OCI-LY3 (cell line): ENCODE data around the gene RNF115.

ENCODE experiments used
- H2AFZ ChIP-seq: fragments of 200-600, 300-600 bp; shearing (Covaris generic); 2 replicates; pipeline ENCODE4 v1.6.0; 2014; ENCODE audit warnings: antibody characterized with exemption, low read depth, low read length
- H3K27ac ChIP-seq: fragments of 200-600, 300-600 bp; sonication (generic); 2 replicates; pipeline ENCODE4 v1.5.1; 2014; ENCODE audit warnings: mild to moderate bottlenecking, low read length, moderate library complexity, mixed read lengths
- H3K27me3 ChIP-seq: fragments of 200-600, 300-600 bp; sonication (generic); 2 replicates; pipeline ENCODE4 v1.6.1; 2014; ENCODE audit warnings: low read depth, low read length, mixed read lengths
- H3K36me3 ChIP-seq: fragments of 200-600, 300-600 bp; sonication (generic); replicated peaks from 2 replicates; pipeline ENCODE3; 2014; ENCODE audit warnings: low read depth, low read length, mixed read lengths
- H3K4me1 ChIP-seq: fragments of 300-600, 200-600 bp; sonication (generic); 2 replicates; pipeline ENCODE4 v1.6.1; 2014; ENCODE audit warnings: low read length, mixed read lengths
- H3K4me2 ChIP-seq: fragments of 200-600, 300-600 bp; sonication (generic); 2 replicates; pipeline ENCODE4 v1.6.1; 2014; ENCODE audit warnings: low read length, mixed read lengths
- H3K4me3 ChIP-seq: fragments of 300-600, 200-600 bp; sonication (generic); 2 replicates; pipeline ENCODE4 v1.5.1; 2014; ENCODE audit warnings: antibody characterized with exemption, mild to moderate bottlenecking, low read length, moderate library complexity
- H3K79me2 ChIP-seq: fragments of 300-600, 200-600 bp; shearing (Covaris generic); 2 replicates; pipeline ENCODE4 v1.6.1; 2014; ENCODE audit warnings: mild to moderate bottlenecking, low read length, mixed read lengths
- H3K9ac ChIP-seq: fragments of 300-600, 200-600 bp; shearing (Covaris generic); 2 replicates; pipeline ENCODE4 v1.6.0; 2014; ENCODE audit warnings: mild to moderate bottlenecking, low read length, moderate library complexity
- H3K9me3 ChIP-seq: fragments of 200-600, 300-600 bp; shearing (Covaris generic); 2 replicates; pipeline ENCODE4 v1.6.1; 2014; ENCODE audit warnings: low read length, mixed read lengths; ENCODE audit not compliant: insufficient read depth
- H4K20me1 ChIP-seq: fragments of 200-600, 300-600 bp; sonication (generic); 2 replicates; pipeline ENCODE4 v1.6.1; 2016; ENCODE audit warnings: low read length, mixed read lengths; ENCODE audit not compliant: insufficient read depth
- EZH2phosphoT487 ChIP-seq: fragments of 200-600 bp; shearing (Covaris generic); IDR thresholded peaks from 2 replicates; pipeline ENCODE4 v1.6.1; 2018; ENCODE audit warnings: antibody characterized with exemption, mixed run types, low read depth
- TF ChIP-seq, protein P1 (sequence below): fragments of 200-600, 300-600 bp; sonication (generic); IDR thresholded peaks from 2 replicates; pipeline ENCODE4 v1.5.1; 2014; ENCODE audit warnings: antibody characterized with exemption, low read length, low read depth

RNF115 gene

DNA sequence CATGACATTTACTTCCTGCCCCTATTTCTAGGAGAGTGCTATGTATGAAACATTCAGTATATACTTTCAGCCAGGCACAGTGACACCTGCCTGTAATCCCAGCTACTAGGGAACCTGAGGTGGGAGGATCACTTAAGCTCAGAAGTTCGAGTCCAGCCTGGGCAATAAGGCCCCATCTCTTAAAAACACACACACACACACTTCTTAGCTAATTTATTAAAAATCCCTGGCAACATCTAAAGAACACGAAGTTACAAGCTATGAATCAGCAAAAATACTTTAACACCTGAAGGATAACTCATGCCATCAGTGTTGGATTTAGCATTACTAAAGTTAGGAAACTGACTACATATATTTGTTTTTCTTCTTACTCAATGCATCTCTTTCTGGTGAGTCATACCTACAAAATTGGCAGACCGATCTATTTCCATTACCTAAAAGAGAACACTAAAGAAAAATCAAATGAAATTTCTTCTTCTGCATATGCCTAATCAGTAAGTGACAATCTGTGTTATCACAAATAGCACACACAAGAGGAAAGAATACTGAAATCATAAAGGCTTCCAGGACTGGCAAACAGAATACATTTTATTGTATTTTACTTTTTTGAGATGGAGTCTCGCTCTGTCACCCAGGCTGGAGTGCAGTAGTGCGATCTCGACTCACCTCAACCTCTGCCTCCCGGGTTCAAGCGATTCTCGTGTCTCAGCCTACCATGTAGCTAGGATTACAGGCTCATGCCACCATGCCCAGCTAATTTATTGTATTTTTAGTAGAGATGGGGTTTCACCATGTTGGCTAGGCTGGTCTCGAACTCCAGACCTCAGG, 41.4 kb downstream of the RNF115 start:
- no peak overlapping the region for H3K27ac ChIP-seq
- no peak overlapping the region for H3K4me2 ChIP-seq
- H3K4me3 ChIP-seq: no peak overlapping the region
- H4K20me1 ChIP-seq: 0 out of 2 replicates have a peak, but pooled peaks cover 4% of the 10 kb centered on the region
- TF ChIP-seq EZH2phosphoT487: no peak
- TF ChIP-seq, protein P1, sequence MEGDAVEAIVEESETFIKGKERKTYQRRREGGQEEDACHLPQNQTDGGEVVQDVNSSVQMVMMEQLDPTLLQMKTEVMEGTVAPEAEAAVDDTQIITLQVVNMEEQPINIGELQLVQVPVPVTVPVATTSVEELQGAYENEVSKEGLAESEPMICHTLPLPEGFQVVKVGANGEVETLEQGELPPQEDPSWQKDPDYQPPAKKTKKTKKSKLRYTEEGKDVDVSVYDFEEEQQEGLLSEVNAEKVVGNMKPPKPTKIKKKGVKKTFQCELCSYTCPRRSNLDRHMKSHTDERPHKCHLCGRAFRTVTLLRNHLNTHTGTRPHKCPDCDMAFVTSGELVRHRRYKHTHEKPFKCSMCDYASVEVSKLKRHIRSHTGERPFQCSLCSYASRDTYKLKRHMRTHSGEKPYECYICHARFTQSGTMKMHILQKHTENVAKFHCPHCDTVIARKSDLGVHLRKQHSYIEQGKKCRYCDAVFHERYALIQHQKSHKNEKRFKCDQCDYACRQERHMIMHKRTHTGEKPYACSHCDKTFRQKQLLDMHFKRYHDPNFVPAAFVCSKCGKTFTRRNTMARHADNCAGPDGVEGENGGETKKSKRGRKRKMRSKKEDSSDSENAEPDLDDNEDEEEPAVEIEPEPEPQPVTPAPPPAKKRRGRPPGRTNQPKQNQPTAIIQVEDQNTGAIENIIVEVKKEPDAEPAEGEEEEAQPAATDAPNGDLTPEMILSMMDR: no peak
- H3K36me3 ChIP-seq: peaks cover 15% of the 10 kb centered on the region
- no peak overlapping the region for H3K9ac ChIP-seq
- no peak overlapping the region for H2AFZ ChIP-seq
- H3K4me1 ChIP-seq: no peaks in the 10 kb centered on the region
- no peaks in the 10 kb centered on the region for H3K9me3 ChIP-seq
- no peaks in the 10 kb centered on the region for H3K79me2 ChIP-seq
- no peaks in the 10 kb centered on the region for H3K27me3 ChIP-seq

- Histone ChIP-seq H3K27me3 (no peaks in the 10 kb centered on the region), H3K79me2 (no peaks in the 10 kb centered on the region), H4K20me1 (no peaks in the 10 kb centered on the region), H3K4me1 (no peaks in the 10 kb centered on the region), H3K4me2 (no peak overlapping the region), H3K36me3 (peaks cover 6% of the 10 kb centered on the region), H3K4me3 (no peak overlapping the region), H3K9ac (no peak overlapping the region), H3K27ac (no peak overlapping the region), H3K9me3 (no peaks in the 10 kb centered on the region), H2AFZ (no peak overlapping the region)
- TF ChIP-seq, protein P1: no peak
- no peak for TF ChIP-seq EZH2phosphoT487
Observed at GRCh38 chr1:145778146-145778540, 45.8 kb downstream of the RNF115 start.

GRCh38 chr1:145777357-145778145, 46.3 kb downstream of the RNF115 start:
- Histone ChIP-seq H3K9ac (no peak overlapping the region), H3K79me2 (no peaks in the 10 kb centered on the region), H3K4me1 (no peaks in the 10 kb centered on the region), H3K4me2 (no peak overlapping the region), H3K9me3 (no peaks in the 10 kb centered on the region), H3K27me3 (no peaks in the 10 kb centered on the region), H2AFZ (no peak overlapping the region), H4K20me1 (no peaks in the 10 kb centered on the region), H3K27ac (no peak overlapping the region), H3K4me3 (no peak overlapping the region), H3K36me3 (peaks cover 8% of the 10 kb centered on the region)
- TF ChIP-seq, protein P1: no peak
- TF ChIP-seq EZH2phosphoT487: no peak

- Histone ChIP-seq H3K27ac (no peak overlapping the region), H4K20me1 (no peaks in the 10 kb centered on the region), H3K79me2 (no peaks in the 10 kb centered on the region), H3K4me3 (no peak overlapping the region), H3K27me3 (no peaks in the 10 kb centered on the region), H3K4me1 (no peaks in the 10 kb centered on the region), H3K9ac (no peak overlapping the region), H3K9me3 (no peaks in the 10 kb centered on the region), H3K36me3 (peaks cover 24% of the 10 kb centered on the region), H2AFZ (no peak overlapping the region), H3K4me2 (no peak overlapping the region)
- TF ChIP-seq, protein P1: no peak
- no peak for TF ChIP-seq EZH2phosphoT487
Observed at GRCh38 chr1:145773423-145773822, 50.5 kb downstream of the RNF115 start.
